Tibial nerve (tissue), 4 donors: ENCODE measurements around the gene FRYL. TPM values are rescaled to one million over a fixed set of nuclear protein-coding genes. Genes with fewer than 3 reads are reported as not detected.
A peak's percentile ranks its signal among the peaks of the same experiment; 100 is the strongest.

Experiments
- DNase-seq, 2 donors: peaks; one replicate each; pipeline ENCODE4 v3.0.0-alpha.2; 2019; ENCODE audit warnings: low spot score in 2 of 2
- H3K27ac ChIP-seq, 4 donors: fragments of 200-600 bp; sonication (generic) in 3 of 4; one replicate each; pipeline ENCODE4 v1.5.1; 2017 to 2019; ENCODE audit warnings: mild to moderate bottlenecking in 1 of 4
- H3K27me3 ChIP-seq, 2 donors: fragments of 200-600 bp; sonication (generic) in 1 of 2; one replicate each; pipeline versions ENCODE4 v1.5.1 to v1.6.0; 2017 to 2019
- H3K36me3 ChIP-seq, 3 donors: fragments of 200-600 bp; sonication (generic); one replicate each; pipeline ENCODE4 v1.5.1; 2018 to 2019
- H3K4me1 ChIP-seq, 4 donors: fragments of 200-600 bp; sonication (generic) in 3 of 4; one replicate each; pipeline ENCODE4 v1.5.1; 2017 to 2019
- H3K4me3 ChIP-seq, 4 donors: fragments of 200-600 bp; sonication (generic) in 3 of 4; one replicate each; pipeline ENCODE4 v1.5.1; 2017 to 2019; ENCODE audit warnings: mild to moderate bottlenecking in 1 of 4, moderate library complexity in 1 of 4
- H3K9me3 ChIP-seq, 4 donors: fragments of 200-600 bp; sonication (generic) in 3 of 4; one replicate each; pipeline ENCODE4 v1.5.1; 2017 to 2019
- EP300 ChIP-seq, 2 donors: sonication (generic); formaldehyde crosslinking; IDR thresholded peaks; one replicate each; pipeline ENCODE4 v1.6.1; 2017; ENCODE audit warnings: antibody characterized with exemption in 2 of 2, mild to moderate bottlenecking in 1 of 2
- POLR2A ChIP-seq, 2 donors: fragments of 450-650 bp; IDR thresholded peaks; one replicate each; pipeline ENCODE4 v1.6.1; 2017; ENCODE audit warnings: antibody characterized with exemption in 2 of 2, mild to moderate bottlenecking in 2 of 2, moderate library complexity in 2 of 2
- WGBS, 2 donors: methylation state at CpG; one replicate each; pipeline ENCODE4 v1.1.5; 2018; 5-methylcytosine and 5-hydroxymethylcytosine counted together
- total RNA-seq, 4 donors: library from RNA; depleted of rRNA; stranded (reverse); fragments of >200 nt; gene quantifications; one replicate each; pipeline ENCODE4 v1.1.0, GENCODE V29; 2016
- TF ChIP-seq, protein P1 (sequence below), 5 experiments: fragments of 200-600 bp in 3 of 5; fragments of 450-650 bp in 2 of 5; sonication (generic) in 3 of 5; IDR thresholded peaks; one replicate each; pipeline ENCODE4 v1.5.1; 2016 to 2019; ENCODE audit warnings: antibody characterized with exemption in 5 of 5, mild to moderate bottlenecking in 3 of 5, moderate library complexity in 2 of 5

FRYL gene
- total RNA-seq, 4 donors from 2014 or later: 88.3 to 122 (median 99.7) TPM

GRCh38 chr4:48602222-48602621 lies 177.9 kb downstream of the FRYL start:
- TF ChIP-seq, protein P1, sequence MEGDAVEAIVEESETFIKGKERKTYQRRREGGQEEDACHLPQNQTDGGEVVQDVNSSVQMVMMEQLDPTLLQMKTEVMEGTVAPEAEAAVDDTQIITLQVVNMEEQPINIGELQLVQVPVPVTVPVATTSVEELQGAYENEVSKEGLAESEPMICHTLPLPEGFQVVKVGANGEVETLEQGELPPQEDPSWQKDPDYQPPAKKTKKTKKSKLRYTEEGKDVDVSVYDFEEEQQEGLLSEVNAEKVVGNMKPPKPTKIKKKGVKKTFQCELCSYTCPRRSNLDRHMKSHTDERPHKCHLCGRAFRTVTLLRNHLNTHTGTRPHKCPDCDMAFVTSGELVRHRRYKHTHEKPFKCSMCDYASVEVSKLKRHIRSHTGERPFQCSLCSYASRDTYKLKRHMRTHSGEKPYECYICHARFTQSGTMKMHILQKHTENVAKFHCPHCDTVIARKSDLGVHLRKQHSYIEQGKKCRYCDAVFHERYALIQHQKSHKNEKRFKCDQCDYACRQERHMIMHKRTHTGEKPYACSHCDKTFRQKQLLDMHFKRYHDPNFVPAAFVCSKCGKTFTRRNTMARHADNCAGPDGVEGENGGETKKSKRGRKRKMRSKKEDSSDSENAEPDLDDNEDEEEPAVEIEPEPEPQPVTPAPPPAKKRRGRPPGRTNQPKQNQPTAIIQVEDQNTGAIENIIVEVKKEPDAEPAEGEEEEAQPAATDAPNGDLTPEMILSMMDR (IDR thresholded peaks at IDR 0.05): no peak
- no peak for TF ChIP-seq POLR2A (IDR thresholded peaks at IDR 0.05)
- TF ChIP-seq EP300 (IDR thresholded peaks at IDR 0.05): no peak
- 85 to 88% methylated on average over 3 of the region's 3 CpGs for WGBS, 2 donors

GRCh38 chr4:48596336-48596735 lies 183.7 kb downstream of the FRYL start:
- WGBS, 2 donors: 88 to 91% methylated on average over 4 of the region's 4 CpGs
- Histone ChIP-seq H3K36me3 (peaks cover 0 to 19% (median 0%) of the 10 kb centered on the region in 3 donors), H3K27me3 (no peaks in the 10 kb centered on the region), H3K4me3 (no peak overlapping the region), H3K9me3 (no peaks in the 10 kb centered on the region), H3K4me1 (no peaks in the 10 kb centered on the region), H3K27ac (no peak overlapping the region)
- no peak for DNase-seq
- TF ChIP-seq, protein P1 (IDR thresholded peaks at IDR 0.05): no peak
- no peak for TF ChIP-seq EP300 (IDR thresholded peaks at IDR 0.05)
- TF ChIP-seq POLR2A (IDR thresholded peaks at IDR 0.05): no peak

More at GRCh38 chr4:48602222-48602621, 177.9 kb downstream of the FRYL start:
- no peak overlapping the region for H3K4me3 ChIP-seq
- H3K9me3 ChIP-seq: no peaks in the 10 kb centered on the region
- H3K4me1 ChIP-seq: no peaks in the 10 kb centered on the region
- no peak overlapping the region for H3K27ac ChIP-seq
- H3K27me3 ChIP-seq: no peaks in the 10 kb centered on the region
- no peak for DNase-seq
- H3K36me3 ChIP-seq: peaks cover 0 to 11% (median 0%) of the 10 kb centered on the region in 3 donors

DNA sequence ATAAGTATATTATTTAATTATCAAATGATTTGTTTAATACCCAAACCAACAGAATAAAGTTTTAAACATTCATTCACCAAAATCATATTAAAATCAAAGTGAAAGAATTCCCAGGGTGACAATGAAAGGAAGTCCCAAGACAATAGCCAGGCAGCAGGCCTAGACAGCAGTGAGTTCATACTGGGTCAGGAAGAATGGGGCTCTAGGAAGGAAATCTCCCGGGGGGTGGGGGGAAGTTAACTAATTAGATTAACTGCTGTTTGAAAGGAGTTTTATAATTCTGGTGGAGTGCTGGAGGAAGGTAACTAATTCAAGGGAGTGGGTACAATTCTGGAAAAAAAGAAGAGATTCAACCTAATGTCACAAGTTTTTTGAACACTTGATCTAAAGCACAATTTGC lies 185.9 kb downstream of the FRYL start:
- Histone ChIP-seq H3K4me1 (no peaks in the 10 kb centered on the region), H3K9me3 (no peaks in the 10 kb centered on the region), H3K36me3 (peaks cover 0 to 25% (median 0%) of the 10 kb centered on the region in 3 donors), H3K4me3 (no peak overlapping the region), H3K27me3 (no peaks in the 10 kb centered on the region), H3K27ac (no peak overlapping the region)
- no peak for TF ChIP-seq POLR2A (IDR thresholded peaks at IDR 0.05)
- peak in 1 of 2 donors; percentile 6 for TF ChIP-seq EP300 (IDR thresholded peaks at IDR 0.05)
- TF ChIP-seq, protein P1 (IDR thresholded peaks at IDR 0.05): no peak
- DNase-seq: no peak
- 6 to 9% methylated on average over 1 of the region's 1 CpG for WGBS, 2 donors

DNA sequence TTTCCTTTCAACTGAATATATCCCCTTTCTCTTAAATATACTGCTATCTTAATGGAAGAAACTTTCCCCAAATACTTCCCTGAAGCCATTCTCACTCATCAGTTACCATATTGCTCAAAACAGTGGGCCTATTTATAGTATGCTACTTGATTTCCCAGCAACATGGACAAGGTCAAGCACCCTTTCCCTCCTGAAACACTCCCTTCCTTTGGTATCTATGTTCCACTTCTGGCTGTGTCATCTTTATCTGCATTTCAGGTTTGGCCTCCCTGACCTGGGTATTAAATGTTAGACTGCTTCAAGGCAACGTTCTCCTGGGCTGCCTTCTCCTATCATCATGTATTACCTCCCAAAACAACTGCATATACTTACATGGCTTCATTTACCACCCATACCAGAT lies 188.7 kb downstream of the FRYL start:
- 65 to 81% methylated on average over 1 of the region's 1 CpG for WGBS, 2 donors
- H3K4me1 ChIP-seq: no peaks in the 10 kb centered on the region
- H3K36me3 ChIP-seq: peaks cover 0 to 40% (median 4%) of the 10 kb centered on the region in 3 donors
- H3K27me3 ChIP-seq: no peaks in the 10 kb centered on the region
- DNase-seq: no peak
- TF ChIP-seq EP300 (IDR thresholded peaks at IDR 0.05) (no peak), POLR2A (IDR thresholded peaks at IDR 0.05) (no peak)
- TF ChIP-seq, protein P1 (IDR thresholded peaks at IDR 0.05): no peak
- H3K9me3 ChIP-seq: no peaks in the 10 kb centered on the region
- H3K4me3 ChIP-seq: no peak overlapping the region
- no peak overlapping the region for H3K27ac ChIP-seq

DNA sequence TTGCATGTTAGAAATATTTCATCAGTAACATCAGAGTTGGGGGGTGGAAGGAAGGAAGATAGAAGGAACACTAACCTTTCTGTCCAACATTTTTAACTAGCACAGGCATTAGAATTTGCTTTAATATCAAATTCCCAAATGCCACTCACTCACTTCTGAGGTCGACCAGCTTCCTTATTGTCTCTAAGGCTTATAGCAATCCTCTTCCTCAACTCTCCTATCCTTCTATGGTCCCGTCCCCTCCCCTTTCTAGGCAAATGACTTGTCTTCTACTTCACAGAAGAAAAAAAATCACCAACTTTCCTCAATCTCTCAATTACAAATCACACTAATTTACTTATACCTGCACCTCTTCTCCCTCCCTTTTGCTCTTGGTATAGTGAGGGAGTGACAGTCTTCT lies 189.2 kb downstream of the FRYL start:
- Histone ChIP-seq H3K27me3 (no peaks in the 10 kb centered on the region), H3K4me1 (no peaks in the 10 kb centered on the region), H3K9me3 (no peaks in the 10 kb centered on the region), H3K4me3 (no peak overlapping the region), H3K36me3 (peaks cover 0 to 40% (median 4%) of the 10 kb centered on the region in 3 donors), H3K27ac (no peak overlapping the region)
- 84 to 89% methylated on average over 2 of the region's 2 CpGs for WGBS, 2 donors
- no peak for DNase-seq
- TF ChIP-seq POLR2A (IDR thresholded peaks at IDR 0.05): no peak
- TF ChIP-seq, protein P1 (IDR thresholded peaks at IDR 0.05): no peak
- TF ChIP-seq EP300 (IDR thresholded peaks at IDR 0.05): no peak
